ENCODE results near the gene HES7.
"Not testable (repeated sequence)": the region's sequence is repeated elsewhere in the genome, so short reads cannot be mapped to it uniquely, and the experiment has no call there.

HES7 gene

DNA sequence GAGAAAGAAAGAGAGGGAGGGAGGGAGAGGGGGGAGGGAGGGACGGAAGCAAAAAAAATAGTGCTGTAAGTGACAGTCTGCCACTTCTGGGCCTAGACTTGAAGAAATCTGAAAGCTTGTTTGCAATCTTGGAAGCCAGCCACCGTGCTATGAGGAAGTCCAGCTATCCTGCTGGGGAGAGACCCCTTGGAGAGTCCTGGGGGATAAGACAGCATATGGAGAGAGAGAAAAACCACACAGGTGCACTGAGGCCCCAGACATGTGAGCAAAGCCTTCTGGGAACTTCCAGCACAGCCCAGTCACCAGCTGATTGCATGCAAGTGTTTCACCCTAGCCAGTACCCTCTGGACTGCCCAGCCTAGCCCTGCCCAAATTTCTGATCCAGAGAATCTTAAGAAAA, 23.8 kb downstream of the HES7 start:
- no peak for DNase-seq (ENCODE audit: low spot score)

DNA sequence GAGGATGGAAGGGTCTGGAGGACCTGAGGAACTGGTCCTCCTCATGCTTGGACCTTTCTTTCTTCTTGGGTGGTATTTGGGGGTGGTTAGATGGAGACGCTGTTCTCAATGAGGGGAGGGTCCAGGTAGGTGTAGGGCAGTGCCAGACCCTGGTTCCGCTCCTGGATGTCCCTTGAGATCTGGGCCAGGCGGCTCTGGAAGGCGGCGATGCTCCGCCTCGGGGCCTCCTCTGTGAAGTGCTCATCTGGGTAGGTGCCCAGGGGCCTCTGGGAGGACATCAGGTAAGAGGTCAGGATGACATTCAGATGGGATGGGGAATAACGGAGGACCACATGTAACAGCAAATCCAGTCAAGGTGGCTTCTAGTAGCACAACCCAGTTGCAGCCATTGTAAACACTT, 27.4 kb downstream of the HES7 start:
- DNase-seq (ENCODE audit: low spot score): no peak

DNA sequence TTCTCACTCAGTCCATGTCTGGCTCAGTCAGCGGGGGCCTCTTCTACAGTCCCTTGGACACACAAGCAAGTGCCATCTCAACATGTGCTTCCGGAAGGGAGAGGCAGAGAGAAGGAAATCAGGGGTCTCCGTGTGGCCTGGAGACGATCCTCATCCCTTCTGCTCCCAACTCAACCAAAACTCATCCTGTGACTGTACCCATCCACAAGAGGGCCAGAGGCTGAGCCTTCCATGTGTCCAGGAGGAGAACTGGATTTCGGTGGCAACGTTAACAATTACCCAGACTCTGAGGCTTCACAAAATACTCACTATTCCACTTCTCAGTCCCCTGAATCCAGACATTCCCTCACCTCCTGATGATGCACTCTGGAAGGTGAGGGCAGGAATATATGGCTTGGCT, 28.5 kb downstream of the HES7 start:
- DNase-seq (ENCODE audit: low spot score): no peak

DNA sequence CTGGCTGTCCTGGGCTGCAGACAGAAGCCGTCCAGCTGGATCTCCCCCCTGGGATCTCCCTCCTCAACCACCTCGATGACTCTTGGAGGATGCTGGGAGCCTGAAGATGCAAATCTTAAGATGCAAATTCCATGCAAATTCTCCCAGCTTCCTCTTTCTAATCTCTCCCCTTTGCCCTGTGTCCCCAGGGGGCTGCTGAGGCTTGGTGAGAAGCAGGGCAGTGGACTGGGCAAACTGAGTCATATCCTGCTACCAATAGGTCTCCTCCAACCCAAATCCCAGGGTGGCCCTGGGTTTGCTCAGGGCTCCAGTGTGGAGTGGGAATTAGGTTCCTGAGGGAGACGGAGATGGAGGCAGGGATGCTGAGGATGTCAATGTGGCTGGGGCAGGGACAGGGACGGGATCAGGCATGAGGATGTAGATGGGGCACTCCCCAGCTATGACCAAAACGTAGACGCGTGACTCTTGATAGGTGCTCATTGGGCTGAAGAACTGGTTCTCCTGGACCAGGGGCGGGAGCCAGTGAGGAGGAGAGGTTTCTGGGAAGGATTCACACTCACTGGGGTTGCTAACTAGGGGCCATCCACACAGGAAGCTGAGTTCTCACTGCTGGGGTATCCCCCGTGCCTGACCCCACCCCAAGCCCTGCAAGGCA, 32.7 kb downstream of the HES7 start:
- DNase-seq (ENCODE audit: low spot score): no peak

DNA sequence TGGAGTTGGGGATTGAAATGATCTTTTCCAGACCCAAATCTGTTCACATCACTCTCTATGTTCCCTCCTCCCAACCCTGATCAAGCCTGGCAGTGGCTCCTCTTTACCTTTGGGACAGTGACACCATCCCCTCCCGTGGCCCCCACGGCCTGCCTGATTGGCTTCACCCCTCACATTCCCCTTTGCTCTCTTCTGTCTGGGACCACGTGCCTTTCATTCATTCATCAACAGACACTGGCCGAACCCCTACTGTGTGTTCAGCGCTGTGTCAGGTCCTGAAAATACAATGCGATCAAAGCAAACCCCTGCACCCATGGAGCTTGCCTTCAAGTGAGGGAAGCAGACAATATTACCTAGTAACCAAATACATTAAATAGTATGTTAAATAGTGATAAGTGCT, 34.2 kb downstream of the HES7 start:
- no peak for DNase-seq (ENCODE audit: low spot score)

DNA sequence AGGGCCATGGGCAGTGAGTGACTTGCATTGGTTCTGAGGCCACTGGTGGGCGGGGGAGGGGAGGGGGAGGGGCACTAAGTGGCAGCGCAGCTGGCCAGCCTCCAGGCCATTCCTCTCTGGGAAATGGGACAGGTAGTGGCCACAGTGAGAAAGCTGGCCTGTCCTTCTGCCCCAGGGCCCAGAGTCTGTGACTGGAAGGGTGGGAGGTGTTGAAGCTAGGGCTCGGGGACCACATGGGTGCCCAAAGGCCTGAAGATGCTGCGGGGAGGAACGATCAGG, 36.0 kb downstream of the HES7 start:
- DNase-seq (ENCODE audit: low spot score): no peak

DNA sequence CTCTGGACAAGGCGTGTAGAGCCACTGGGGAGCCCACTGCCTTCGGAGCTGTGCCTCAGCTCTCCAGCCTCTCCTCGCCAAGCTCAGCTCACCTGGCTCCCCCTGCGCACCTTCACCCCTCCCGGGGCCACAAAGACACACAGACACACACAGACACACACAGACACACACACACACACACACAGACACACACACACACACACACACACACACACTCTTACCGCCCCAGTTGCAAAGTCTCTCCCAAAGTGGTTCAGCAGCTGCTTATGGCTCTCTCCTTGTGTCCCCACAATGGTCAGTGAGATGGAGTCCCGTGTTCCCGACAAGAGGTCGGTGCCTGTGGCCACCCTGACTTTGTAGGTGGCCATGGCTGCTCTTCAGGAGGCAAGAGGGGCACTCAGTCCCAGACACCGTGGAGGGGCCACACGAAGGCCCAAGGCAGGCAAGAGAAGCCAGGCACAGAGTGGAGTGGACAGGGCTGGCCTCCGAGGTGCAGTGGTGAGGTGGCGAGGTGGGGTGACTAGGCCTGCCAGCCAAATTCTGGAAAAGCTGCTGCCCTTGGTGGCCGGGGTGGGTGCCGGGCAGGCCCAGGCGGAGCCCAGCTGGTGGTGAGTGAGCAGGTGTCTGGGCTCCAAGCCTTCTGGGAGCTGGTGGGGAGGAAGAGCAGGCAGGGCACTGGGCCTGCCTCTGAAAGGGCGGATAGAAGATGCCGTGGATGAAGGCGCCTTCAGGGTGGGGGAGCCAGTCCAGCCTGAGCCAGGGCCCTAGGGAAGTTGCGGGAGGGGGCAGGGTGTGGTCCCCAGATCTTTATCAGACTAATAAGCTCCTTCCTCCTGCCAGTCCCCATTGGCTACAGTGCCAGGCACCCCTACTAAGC, 36.6 kb downstream of the HES7 start, which contains the start of gene ALOX12B:
ALOX12B (minus strand) TSS at position 642 of the 877 bp plus-strand sequence; CDS start at position 368, 274 bp downstream.
- no peak for DNase-seq (ENCODE audit: low spot score)

DNA sequence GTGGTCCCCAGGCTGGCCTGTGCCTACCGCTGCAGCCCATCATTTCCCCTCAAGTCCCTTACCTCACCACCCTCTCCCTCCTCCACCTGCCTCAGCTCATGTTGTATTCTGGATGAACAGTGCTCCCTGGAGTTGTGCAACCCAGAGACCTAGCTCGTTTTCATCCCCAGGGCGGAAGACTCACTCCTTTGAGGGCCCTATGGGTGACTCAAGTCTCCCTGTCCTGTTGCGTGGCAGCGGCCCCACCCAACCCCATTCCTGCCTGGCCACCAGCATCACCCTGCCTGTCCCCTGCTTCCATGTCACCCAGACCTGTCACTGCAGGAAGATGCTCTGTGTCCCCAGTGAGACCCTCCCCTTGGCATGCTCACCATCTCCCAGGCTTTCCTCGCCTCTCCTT, 39.7 kb downstream of the HES7 start:
- no peak for DNase-seq (ENCODE audit: low spot score)

DNA sequence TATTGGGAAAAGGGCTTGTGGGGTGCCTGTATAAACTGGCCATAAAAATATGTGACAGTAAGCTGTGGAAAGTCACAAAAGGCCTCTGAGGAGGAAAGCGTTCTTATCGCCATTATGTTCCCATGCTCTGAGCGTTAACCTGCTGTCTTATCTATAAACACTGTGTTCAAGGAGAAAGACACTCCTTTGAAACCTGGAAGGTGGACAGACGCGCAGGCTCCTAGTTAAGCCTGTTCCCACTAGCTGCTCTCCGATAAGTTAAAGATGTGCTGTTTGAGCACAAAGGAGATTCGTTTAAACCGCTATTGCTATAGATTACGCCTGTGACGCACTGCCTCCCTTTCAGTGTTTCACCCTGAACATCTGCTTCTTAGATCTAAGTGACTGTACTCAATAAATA, 41.6 kb downstream of the HES7 start:
- no peak for DNase-seq (ENCODE audit: low spot score)

DNA sequence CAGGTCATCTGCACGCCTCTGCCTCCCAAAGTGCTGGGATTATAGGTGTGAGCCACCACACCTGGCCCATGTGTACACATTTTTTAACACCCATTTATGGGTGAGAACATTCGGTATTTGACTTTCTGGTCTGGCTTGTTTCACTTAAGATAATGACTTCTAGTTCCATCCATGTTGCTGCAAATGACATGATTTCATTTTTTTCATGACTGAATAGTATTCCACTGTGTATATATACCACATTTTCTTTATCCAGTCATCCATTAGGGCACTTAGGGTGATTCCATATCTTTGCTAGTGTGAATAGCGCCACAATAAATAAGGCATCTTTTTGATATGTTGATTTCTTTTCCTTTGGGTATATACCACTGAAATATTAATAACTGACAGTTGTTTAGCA, 42.0 kb downstream of the HES7 start:
- DNase-seq (ENCODE audit: low spot score): no peak

DNA sequence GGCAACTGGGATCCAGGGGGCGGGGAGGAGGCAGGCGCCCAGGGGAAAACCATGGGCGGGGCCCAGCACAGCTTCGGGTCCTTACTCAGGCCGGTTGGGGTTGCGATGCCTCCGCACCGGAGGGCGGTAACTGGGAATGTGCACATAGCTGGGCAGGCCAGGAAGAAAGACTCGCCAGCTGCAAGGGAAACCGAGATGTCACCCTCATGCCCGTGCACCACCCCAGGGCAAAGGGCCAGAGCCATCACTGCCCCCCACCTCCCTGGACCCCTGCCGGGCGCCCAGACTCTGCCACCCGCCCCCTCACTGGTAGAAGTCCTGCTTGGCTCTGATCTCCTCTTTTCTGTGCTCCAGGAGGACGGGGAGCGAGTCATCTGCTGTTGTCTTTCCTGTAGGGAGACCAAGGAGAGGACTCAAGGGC, 43.1 kb downstream of the HES7 start:
- DNase-seq (ENCODE audit: low spot score): no peak

DNA sequence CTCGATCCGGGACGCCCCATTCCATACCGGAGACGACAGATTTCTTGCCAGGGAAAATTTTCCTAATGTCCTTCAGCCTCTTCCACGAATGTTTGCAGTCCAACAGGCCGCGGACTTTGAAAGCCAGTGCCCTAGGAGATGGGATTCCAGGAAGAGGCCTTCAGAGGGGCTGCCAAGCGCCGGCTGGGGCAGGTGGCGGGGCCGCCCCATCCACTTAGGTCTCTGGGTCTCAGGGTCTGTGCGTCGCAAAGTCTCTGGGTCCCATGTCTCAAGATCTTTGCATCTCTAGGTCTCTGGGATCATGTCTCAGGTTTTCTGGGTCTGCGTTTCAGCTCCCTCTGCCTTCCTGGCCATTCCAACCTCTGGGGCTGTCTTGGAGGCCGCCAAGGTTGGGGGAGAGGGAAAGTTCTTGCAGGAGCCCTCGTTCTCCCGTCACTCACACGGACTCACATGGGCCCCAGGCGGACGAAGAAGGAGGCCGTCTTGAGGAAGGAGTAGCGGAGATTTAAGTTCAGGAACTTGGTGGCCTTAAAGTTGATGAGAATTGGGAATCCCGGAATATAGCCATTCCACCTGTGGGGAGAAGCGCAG, 43.6 kb downstream of the HES7 start:
- no peak for DNase-seq (ENCODE audit: low spot score)

DNA sequence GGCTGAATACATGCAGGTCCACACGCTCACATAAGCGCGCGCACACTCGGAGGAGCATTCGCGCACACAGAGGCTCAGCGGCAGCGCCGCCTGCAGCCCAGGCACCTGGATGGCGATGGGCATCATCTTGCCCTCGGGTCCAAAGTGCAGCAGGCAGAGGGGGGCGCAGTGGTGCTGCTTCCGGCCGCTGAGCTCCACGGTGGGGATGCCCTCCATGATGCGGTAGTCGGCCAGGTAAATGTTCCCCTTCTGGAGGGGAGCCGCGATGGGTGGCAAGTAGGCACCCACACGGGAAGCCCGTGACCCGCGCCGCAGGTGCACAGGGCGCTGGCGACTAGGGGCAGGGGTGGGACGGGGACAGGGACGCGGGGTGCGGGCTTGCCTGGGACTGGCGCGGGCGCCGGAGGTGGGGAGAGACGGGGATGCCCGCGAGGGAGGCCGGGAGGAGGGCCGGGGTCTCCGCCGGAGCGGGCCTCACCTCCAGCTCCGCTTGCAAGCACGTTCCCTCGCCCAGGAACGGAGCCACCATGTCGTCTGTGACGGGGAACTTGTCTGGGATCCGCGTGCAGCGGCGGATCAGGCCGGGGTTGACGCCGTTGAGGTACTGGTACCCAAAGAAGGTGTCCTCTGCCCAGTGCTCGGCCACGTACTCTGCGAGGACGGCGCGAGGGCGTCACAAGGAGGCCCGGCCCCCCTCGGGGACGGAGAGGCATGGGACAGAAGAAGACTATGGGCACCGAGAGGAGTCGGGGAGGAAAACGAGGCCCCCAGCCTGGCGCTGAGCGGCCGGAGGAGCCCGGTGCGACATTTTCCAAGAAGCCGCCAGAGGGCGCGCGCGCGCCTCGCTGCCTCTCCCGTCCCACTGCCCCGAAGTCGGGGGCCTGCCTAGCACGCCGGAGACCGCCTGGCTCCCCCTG, 44.4 kb downstream of the HES7 start:
- peak; percentile 77 for DNase-seq (ENCODE audit: low spot score)

DNA sequence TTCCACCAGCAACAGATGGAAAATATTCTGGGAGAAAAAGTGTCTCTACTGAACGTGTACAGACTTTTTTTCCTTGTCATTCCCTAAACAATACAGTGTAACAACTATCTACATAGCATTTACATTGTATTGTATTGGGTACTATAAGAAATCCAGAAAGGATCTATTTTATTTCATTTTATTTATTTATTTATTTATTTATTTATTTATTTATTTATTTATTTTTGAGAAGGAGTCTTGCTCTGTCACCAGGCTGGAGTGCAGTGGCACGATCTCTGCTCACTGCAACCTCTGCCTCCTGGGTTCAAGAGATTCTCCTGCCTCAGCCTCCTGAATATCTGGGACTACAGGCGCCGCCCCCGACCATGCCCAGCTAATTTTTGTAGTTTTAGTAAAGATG, 46.0 kb downstream of the HES7 start:
- DNase-seq (ENCODE audit: low spot score): not testable (repeated sequence)

DNA sequence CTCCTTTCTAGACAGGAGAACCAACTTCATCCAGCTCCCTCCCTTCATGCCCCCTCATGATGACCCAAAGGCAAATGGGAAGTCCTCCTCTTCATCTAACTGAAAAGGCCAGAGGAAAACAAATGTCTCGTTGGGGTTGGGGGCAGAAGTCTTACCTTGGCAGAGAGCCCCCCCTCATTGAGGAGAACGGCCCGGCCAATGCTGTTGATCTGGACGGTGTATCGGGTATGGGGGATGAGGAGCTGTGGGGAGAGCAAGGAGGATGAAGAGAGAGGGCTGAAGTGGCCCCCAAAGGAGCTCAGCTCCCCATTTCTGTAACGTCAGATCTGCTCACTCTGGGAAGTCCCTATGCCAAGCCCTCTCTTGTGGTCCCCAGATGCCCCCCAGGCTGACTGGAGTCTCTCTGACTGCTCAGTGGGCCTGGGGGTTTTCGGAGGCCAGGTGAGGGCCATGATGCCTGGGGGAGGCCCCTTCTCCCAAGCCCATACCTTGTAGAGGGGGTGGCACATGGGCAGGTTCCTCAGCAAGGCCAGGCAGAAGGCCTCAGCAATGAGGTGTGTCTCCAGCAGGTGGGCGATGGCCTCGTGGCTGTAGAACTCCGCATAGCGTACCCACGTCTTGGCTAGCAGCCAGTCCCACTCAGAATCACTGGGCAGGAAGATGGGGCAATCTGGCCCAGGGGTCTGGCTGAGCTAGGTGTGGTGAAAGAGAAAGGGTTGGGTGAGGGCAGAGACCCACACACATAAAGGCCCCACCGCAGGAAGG, 47.2 kb downstream of the HES7 start:
- DNase-seq (ENCODE audit: low spot score): no peak

DNA sequence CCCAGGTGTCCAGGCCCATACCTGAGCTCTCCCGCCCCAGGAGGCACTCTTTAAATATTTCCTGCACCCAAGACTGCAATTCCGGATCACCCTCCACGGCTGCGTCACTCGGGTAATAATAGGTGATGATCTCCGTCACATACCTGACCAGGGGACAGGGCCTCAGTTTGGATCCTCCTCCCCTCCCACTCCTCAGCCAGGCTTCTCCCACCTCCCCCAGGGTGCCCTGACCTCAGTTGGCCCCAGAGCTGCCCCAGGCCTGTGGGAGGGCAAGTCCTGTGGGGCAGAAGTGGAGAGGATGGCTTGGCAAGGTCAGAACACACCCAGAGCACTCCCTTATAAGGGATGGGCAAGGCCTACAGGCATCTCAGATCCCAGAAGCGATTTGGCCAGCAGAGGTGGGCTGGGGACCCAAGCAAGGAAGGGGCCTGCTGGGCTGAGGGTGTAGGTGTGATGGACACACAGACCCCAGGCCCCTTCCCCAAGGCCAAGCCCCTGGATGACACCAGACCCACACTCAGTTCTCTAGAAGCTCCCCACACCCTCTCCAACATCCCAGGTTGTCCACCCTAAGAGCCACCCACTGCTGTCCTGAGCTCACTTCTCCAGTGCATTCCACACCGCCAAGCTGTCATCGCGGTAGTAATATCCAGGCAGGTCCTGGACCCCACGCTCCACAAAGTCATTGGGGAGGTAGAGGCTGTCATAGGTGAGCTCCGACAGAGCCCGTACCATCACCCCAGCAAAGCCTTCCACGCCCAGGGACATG, 48.1 kb downstream of the HES7 start:
- DNase-seq (ENCODE audit: low spot score): no peak

DNA sequence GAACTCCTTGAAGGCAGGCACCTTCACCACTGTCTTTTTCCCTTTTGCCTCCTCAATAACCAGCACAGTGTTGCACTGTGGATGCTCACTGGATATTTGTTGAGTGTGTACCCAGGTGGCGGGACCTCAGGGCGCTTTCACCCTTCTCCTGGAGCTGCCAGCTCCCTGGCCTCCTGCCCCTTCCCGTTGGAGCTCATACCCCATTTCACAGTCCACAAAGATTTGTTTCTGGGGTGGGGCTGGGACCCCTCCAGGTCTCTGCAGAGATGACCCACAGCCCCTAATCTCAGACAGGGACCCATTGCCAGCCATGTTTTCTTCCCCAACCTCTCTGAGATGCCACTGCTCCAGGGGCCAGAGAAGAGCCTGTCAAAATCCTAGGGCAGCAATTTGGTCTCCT, 48.8 kb downstream of the HES7 start:
- no peak for DNase-seq (ENCODE audit: low spot score)

DNA sequence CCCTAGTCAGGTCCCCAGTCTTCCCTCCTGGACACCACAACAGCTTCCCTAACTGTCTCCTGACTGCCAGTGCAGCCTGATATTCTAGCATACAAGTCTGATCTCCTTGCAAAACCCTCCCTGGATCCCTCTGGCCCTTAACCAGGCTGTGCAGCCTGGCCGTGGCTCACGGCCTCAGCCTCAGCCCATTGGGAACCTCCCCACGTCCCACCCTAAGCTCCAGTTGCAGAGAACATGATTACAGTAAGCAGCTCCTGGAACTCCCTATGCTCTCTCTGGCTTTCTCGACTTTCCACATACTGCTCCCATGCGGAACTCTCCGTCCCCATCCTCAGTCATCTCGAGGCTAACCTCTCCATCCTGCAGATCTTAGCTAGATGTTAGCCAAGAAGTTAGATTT, 49.4 kb downstream of the HES7 start:
- no peak for DNase-seq (ENCODE audit: low spot score)

DNA sequence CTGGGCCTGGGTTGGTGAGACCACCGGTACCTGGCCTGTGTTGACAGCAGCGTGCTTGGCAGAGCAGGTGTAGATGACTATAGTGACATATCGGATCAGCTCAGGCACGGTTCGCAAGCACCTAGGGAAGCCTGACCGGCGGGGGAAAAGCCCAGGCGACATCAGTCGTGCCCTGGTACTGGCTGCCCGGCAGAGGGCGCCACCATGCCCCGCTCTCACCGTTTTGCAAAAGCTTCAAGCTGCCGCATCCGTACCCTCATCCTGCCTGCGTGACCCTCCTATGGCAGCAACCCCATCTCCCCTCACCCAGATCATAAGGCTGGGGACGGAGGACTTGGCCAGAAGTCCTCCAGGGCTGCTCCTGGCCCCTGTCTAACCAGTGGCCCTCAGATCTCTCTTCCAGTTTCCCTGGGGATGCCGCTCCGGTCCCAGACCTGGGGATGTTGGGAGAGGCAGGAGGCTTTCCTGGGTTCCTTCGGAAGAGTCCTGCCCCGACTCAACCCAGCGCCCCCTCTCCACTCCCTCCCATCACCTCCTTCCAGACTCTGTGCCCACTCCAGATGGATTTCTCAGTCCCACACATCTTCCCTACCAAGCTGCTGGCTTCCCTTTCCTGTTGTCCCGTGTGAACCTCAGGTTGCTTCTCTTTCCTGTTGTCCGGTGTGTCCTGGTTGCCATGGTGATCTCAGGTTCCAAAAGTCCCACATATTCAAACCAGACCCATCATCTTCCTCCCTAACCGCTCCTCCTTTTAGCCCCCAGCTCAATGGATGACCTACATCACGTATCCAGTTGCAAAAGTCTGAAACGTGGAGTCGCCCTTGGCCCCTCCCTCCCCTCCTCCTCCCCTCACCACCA, 50.0 kb downstream of the HES7 start:
- peak; percentile 84 for DNase-seq (ENCODE audit: low spot score)
